Mucosa of descending colon (tissue), 3 donors: ENCODE results near the gene CIC. TPM values are rescaled to one million over a fixed set of nuclear protein-coding genes. Genes with fewer than 3 reads are reported as not detected.
A peak's percentile ranks its signal among the peaks of the same experiment; 100 is the strongest.

Experiments
- ATAC-seq: fragments of 200-7000 bp; cut with Tn5 transposase; one replicate; pipeline ENCODE4 v1.9.1; 2020; ENCODE audit warnings: mild to moderate bottlenecking, moderate library complexity
- DNase-seq, 3 donors: peaks; one replicate each; pipeline ENCODE4 v3.0.0-alpha.2; 2020
- H3K36me3 ChIP-seq: fragments of 200-600 bp; one replicate; pipeline ENCODE4 v1.8.0; 2021; ENCODE audit warnings: low read depth, mild to moderate bottlenecking
- H3K4me1 ChIP-seq: fragments of 200-600 bp; one replicate; pipeline ENCODE4 v1.8.0; 2021; ENCODE audit warnings: low read depth, mild to moderate bottlenecking
- H3K4me3 ChIP-seq: fragments of 200-600 bp; one replicate; pipeline ENCODE4 v1.8.0; 2021; ENCODE audit warnings: mild to moderate bottlenecking
- H3K9me3 ChIP-seq: fragments of 200-600 bp; one replicate; pipeline ENCODE4 v1.8.0; 2021; ENCODE audit warnings: mild to moderate bottlenecking
- intact Hi-C, 2 donors: fragments of 100-400 bp; cut with DNase I in 1 of 2; cut with micrococcal nuclease in 1 of 2; formaldehyde crosslinking; loops; one replicate each; pipeline versions ENCODE4 v1.11.0 to v1.11.1; 2022; cut with DNase I, micrococcal nuclease
- total RNA-seq, 3 donors: library from RNA; stranded (reverse); fragmentation: NEBNext Ultra II Directional in 2 of 3; extraction: Animal tissue kit (Norgen Biotek cat#: 25700) in 2 of 3; gene quantifications; one replicate each; pipeline versions ENCODE4 v1.2.1 to v1.2.4, GENCODE V29; 2021 to 2023
- TF ChIP-seq, protein P1 (sequence below): fragments of 200-600 bp; IDR thresholded peaks from one replicate; pipeline ENCODE4 v1.8.0; 2022; ENCODE audit warnings: antibody characterized with exemption, mild to moderate bottlenecking
- donor health status: DM: no; HTN: no; CAD: no; lungs with moderate emphysema.
- donor health status: DM: no; HTN: no; CAD: no.
- donor health status: DM: no; HTN: yes; CAD: no.

Gene CIC
- total RNA-seq, 3 donors from 2014 or later: 47.3 to 78.0 (median 50.0) TPM

- H3K4me1 ChIP-seq: peaks cover 6% of the 10 kb centered on the region
- DNase-seq: no peak
- intact Hi-C loops: no loop called here
- H3K9me3 ChIP-seq: no peaks in the 10 kb centered on the region
- no peaks in the 10 kb centered on the region for H3K36me3 ChIP-seq
- H3K4me3 ChIP-seq: no peak overlapping the region
- peak; percentile 7 for ATAC-seq
- TF ChIP-seq, protein P1, sequence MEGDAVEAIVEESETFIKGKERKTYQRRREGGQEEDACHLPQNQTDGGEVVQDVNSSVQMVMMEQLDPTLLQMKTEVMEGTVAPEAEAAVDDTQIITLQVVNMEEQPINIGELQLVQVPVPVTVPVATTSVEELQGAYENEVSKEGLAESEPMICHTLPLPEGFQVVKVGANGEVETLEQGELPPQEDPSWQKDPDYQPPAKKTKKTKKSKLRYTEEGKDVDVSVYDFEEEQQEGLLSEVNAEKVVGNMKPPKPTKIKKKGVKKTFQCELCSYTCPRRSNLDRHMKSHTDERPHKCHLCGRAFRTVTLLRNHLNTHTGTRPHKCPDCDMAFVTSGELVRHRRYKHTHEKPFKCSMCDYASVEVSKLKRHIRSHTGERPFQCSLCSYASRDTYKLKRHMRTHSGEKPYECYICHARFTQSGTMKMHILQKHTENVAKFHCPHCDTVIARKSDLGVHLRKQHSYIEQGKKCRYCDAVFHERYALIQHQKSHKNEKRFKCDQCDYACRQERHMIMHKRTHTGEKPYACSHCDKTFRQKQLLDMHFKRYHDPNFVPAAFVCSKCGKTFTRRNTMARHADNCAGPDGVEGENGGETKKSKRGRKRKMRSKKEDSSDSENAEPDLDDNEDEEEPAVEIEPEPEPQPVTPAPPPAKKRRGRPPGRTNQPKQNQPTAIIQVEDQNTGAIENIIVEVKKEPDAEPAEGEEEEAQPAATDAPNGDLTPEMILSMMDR: no peak
Observed at GRCh38 chr19:42233106-42233505, 35.9 kb upstream of the CIC start.

DNA sequence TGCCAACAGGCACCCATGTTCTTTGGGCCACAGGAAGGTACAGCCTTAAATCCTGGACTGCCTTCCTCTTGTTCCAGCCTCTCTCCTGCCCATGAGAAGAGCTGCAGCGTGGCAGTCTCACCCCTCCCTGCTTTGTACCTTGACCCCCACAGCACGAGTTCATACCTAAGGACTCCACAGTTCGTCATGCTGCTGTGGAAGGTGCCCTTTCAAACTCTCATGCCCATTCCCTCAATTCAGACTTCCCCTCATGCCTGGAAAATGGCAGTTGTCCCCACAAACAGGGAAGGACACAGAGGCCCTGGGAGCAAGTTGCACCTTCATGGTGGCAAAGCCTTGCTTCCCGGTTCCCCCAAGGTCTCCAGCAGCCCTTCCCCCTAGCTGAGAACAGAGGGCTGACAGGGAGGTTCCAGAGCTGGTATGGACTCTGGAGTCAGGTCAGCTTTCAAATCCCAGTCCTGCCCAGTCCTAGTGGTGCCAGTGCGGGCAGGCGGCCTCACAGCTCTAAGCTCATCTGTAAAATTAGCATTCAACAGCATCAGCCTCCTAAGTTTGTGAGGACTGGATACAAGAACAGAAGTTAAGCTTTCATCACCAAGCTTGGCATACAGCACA lies 35.3 kb upstream of the CIC start:
- Histone ChIP-seq H3K4me1 (peaks cover 6% of the 10 kb centered on the region), H3K4me3 (no peak overlapping the region), H3K9me3 (no peaks in the 10 kb centered on the region), H3K36me3 (no peaks in the 10 kb centered on the region)
- DNase-seq (no peak), ATAC-seq (peak; percentile 69)
- TF ChIP-seq, protein P1: no peak
- intact Hi-C loops: no loop called here

GRCh38 chr19:42234364-42234763 lies 34.7 kb upstream of the CIC start:
- no peaks in the 10 kb centered on the region for H3K36me3 ChIP-seq
- peaks cover 6% of the 10 kb centered on the region for H3K4me1 ChIP-seq
- TF ChIP-seq, protein P1: no peak
- DNase-seq: no peak
- no peaks in the 10 kb centered on the region for H3K9me3 ChIP-seq
- intact Hi-C loops: no loop called here
- H3K4me3 ChIP-seq: no peak overlapping the region
- no peak for ATAC-seq

DNA sequence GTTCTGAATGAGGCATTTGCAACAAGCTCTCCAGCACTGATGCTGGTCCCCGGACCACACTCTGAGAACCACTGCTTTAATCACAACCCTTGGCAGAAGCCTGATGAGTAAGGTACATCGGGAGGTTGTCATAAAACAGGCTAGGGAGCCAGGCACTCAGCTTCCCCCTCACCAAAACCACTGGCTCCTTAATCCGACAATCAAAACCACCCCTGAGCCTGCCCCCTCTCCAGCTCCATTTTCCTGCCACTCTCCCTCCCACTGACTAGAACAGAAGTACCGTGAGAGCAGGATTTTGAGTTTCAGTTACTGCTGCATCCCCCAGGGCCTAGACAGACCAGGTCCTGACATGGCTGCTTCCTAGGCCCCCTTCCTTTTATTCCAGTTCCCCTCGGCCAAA lies 33.9 kb upstream of the CIC start:
- Histone ChIP-seq H3K4me1 (peaks cover 6% of the 10 kb centered on the region), H3K9me3 (no peaks in the 10 kb centered on the region), H3K4me3 (no peak overlapping the region), H3K36me3 (no peaks in the 10 kb centered on the region)
- DNase-seq: no peak
- intact Hi-C loops: no loop called here
- TF ChIP-seq, protein P1: no peak
- ATAC-seq: no peak

DNA sequence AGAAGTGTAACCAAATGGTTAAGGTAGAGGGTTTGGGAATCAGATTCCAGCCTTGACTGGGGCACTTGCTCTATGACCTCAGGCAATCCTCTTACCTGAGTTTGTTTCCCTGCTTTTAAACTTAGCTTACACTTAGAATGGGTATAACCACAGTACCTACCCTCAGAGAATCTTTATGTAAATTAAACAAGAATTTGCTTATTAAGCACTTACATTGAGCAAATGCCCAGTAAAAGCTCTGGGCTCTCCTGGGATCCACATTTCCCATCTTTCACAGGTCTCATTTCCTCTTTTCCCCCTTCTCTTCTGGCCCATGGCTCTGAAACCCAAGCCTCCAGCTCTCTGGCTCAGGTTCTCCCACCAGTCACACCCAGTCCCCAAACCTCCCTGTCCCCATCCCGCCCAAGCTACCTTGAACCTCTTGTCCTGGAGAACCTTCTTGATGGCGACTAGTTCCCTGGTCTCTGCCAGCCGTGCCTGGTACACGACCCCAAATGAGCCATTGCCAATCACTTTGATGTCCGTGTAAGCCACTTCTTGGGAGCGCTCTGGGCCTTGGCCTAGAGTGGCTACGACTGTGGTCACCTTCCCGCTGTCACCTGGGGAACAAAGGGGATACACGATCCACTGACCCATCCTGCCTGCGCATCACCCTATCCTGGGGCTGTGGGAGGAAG lies 29.4 kb upstream of the CIC start:
- Histone ChIP-seq H3K4me1 (peaks cover 19% of the 10 kb centered on the region), H3K9me3 (no peaks in the 10 kb centered on the region), H3K4me3 (no peak overlapping the region), H3K36me3 (peaks cover 8% of the 10 kb centered on the region)
- TF ChIP-seq, protein P1: no peak
- intact Hi-C loops: no loop called here
- no peak for DNase-seq
- no peak for ATAC-seq
